GM23338 (cell line): ENCODE measurements around the gene IYD. TPM values are rescaled to one million over a fixed set of nuclear protein-coding genes. Genes with fewer than 3 reads are reported as not detected.
A peak's percentile ranks its signal among the peaks of the same experiment; 100 is the strongest.

Experiments used
- ATAC-seq: fragments of 200-7000 bp; cut with Tn5 transposase; 3 replicates; pipeline ENCODE4 v1.9.1; 2020
- DNase-seq: peaks from one replicate; pipeline ENCODE4 v3.0.0-alpha.2; 2015; ENCODE audit warnings: low spot score
- H2AFZ ChIP-seq: fragments of 200-600 bp; sonication (generic); 2 replicates; pipeline ENCODE4 v1.8.0; 2016; ENCODE audit warnings: antibody characterized with exemption, mild to moderate bottlenecking, moderate library complexity
- H3F3A ChIP-seq: fragments of 200-600 bp; sonication (generic); replicated peaks from 2 replicates; pipeline ENCODE4 v1.8.0; 2017; ENCODE audit warnings: antibody characterized with exemption, mixed run types, low read depth
- H3K27ac ChIP-seq: fragments of 200-600 bp; sonication (generic); 2 replicates; pipeline ENCODE4 v1.6.1; 2016; ENCODE audit warnings: low read depth
- H3K27me3 ChIP-seq: fragments of 200-600 bp; sonication (generic); 2 replicates; pipeline ENCODE4 v1.8.0; 2016; ENCODE audit warnings: mild to moderate bottlenecking, mixed run types, moderate library complexity; ENCODE audit not compliant: insufficient read depth
- H3K36me3 ChIP-seq: fragments of 200-600 bp; sonication (generic); 2 replicates; pipeline ENCODE4 v1.8.0; 2016; ENCODE audit warnings: mild to moderate bottlenecking; ENCODE audit not compliant: insufficient read depth
- H3K4me1 ChIP-seq: fragments of 200-600 bp; sonication (generic); 2 replicates; pipeline ENCODE4 v1.8.0; 2016; ENCODE audit warnings: mild to moderate bottlenecking, moderate library complexity; ENCODE audit not compliant: insufficient read depth
- H3K4me2 ChIP-seq: fragments of 200-600 bp; sonication (generic); 2 replicates; pipeline ENCODE4 v1.7.1; 2017; ENCODE audit warnings: mixed run types
- H3K4me3 ChIP-seq: fragments of 200-600 bp; sonication (generic); 2 replicates; pipeline ENCODE4 v1.6.1; 2016; ENCODE audit warnings: mixed run types
- H3K79me2 ChIP-seq: fragments of 200-600 bp; sonication (generic); replicated peaks from 2 replicates; pipeline ENCODE4 v1.8.0; 2017; ENCODE audit warnings: mild to moderate bottlenecking; ENCODE audit not compliant: insufficient read depth
- H3K9me2 ChIP-seq: fragments of 200-600 bp; sonication (generic); 2 replicates; pipeline ENCODE4 v1.8.0; 2017; ENCODE audit not compliant: insufficient read depth
- H4K20me1 ChIP-seq: fragments of 200-600 bp; sonication (generic); replicated peaks from 2 replicates; pipeline ENCODE4 v1.8.0; 2017; ENCODE audit warnings: mild to moderate bottlenecking; ENCODE audit not compliant: insufficient read depth
- H3K27ac Mint-ChIP-seq: 2 replicates; pipeline ENCODE4 v1.8.0; 2020; ENCODE audit warnings: inconsistent platforms, mild to moderate bottlenecking, moderate library complexity, mixed read lengths
- H3K27me3 Mint-ChIP-seq: 3 replicates; pipeline ENCODE4 v1.8.0; 2022; ENCODE audit warnings: low read depth, mild to moderate bottlenecking, moderate library complexity, mixed read lengths, inconsistent platforms; ENCODE audit not compliant: insufficient read depth, poor library complexity
- H3K36me3 Mint-ChIP-seq: 3 replicates; pipeline ENCODE4 v1.8.0; 2021; ENCODE audit warnings: low read depth, mild to moderate bottlenecking, inconsistent platforms, moderate library complexity, mixed read lengths
- H3K4me1 Mint-ChIP-seq: 3 replicates; pipeline ENCODE4 v1.8.0; 2020; ENCODE audit warnings: mild to moderate bottlenecking, inconsistent platforms, mixed read lengths
- H3K4me3 Mint-ChIP-seq: 3 replicates; pipeline ENCODE4 v1.8.0; 2021; ENCODE audit warnings: moderate library complexity, mild to moderate bottlenecking, inconsistent platforms, mixed read lengths
- H3K9me3 Mint-ChIP-seq: 3 replicates; pipeline ENCODE4 v1.8.0; 2020; ENCODE audit warnings: moderate library complexity, mild to moderate bottlenecking, inconsistent platforms, mixed read lengths
- POLR2AphosphoS5 ChIP-seq: IDR thresholded peaks from 2 replicates; pipeline ENCODE4 v1.6.1; 2016; ENCODE audit warnings: antibody characterized with exemption, low read depth
- STAT1 ChIP-seq: IDR thresholded peaks from one replicate; pipeline ENCODE4 v1.6.1; 2016; ENCODE audit warnings: antibody characterized with exemption; ENCODE audit not compliant: unreplicated experiment
- ZNF114 ChIP-seq: fragments of 250-450 bp; sonication (Bioruptor Pico); IDR thresholded peaks from 2 replicates; pipeline ENCODE4 v1.5.0; 2020; ENCODE audit warnings: mild to moderate bottlenecking, moderate library complexity
- ZNF331 ChIP-seq: fragments of 250-450 bp; sonication (Bioruptor Pico); IDR thresholded peaks from 2 replicates; pipeline ENCODE4 v1.5.0; 2020; ENCODE audit warnings: low read depth, mild to moderate bottlenecking, moderate library complexity
- ZNF462 ChIP-seq: fragments of 250-450 bp; sonication (Bioruptor Pico); IDR thresholded peaks from 2 replicates; pipeline ENCODE4 v1.5.0; 2020; ENCODE audit warnings: mild to moderate bottlenecking, moderate library complexity
- polyA plus RNA-seq: library from polyadenylated mRNA; unstranded; fragments of >200 nt; fragmentation: Nextera tagmentation; extraction: Ambion mirVana; gene quantifications from 2 replicates; pipeline ENCODE4 v1.2.1, GENCODE V29; 2016
- total RNA-seq: library from RNA; depleted of rRNA; stranded (reverse); fragments of >200 nt; shearing (Covaris generic); gene quantifications from 2 replicates; pipeline ENCODE4 v1.2.3, GENCODE V29; 2014
- TF ChIP-seq, protein P1 (sequence below): IDR thresholded peaks from 2 replicates; pipeline ENCODE4 v1.6.1; 2016; ENCODE audit warnings: antibody characterized with exemption
- TF ChIP-seq, protein P2 (sequence below), 2 experiments: fragments of 200-600 bp in 1 of 2; sonication (generic) in 1 of 2; conservative IDR thresholded peaks; 2 replicates each; pipeline versions ENCODE4 v1.5.1 to v1.6.1; 2016 to 2017; ENCODE audit warnings: antibody characterized with exemption in 2 of 2, low read depth in 2 of 2, mild to moderate bottlenecking in 2 of 2, moderate library complexity in 1 of 2

IYD gene
- total and polyA plus RNA-seq, 2 experiments from 2014 or later = not detected

DNA sequence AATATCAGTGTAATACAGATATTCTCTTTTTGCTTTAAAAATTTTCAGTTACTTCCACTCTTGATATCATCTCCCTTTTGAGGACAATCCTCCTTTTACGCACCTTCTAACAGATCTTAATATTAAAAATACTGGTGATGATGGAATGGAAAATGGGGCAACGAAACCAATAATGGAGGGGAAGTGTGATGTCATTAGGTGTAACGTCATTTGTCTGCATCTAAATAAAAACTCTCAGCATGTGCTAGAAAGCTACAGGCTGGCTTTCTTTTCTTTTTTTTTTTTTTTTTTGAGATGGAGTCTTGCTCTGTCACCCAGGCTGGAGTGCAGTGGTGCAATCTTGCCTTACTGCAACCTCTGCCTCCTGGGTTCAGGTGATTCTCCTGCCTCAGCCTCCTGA lies 66.5 kb downstream of the IYD start (continued):
- TF ChIP-seq ZNF114 = no peak
- no peak for TF ChIP-seq ZNF331 (CRISPR knock-in tag)
- TF ChIP-seq STAT1 = no peak
- no peak for TF ChIP-seq ZNF462
- TF ChIP-seq POLR2AphosphoS5 = no peak
- TF ChIP-seq, protein P1, sequence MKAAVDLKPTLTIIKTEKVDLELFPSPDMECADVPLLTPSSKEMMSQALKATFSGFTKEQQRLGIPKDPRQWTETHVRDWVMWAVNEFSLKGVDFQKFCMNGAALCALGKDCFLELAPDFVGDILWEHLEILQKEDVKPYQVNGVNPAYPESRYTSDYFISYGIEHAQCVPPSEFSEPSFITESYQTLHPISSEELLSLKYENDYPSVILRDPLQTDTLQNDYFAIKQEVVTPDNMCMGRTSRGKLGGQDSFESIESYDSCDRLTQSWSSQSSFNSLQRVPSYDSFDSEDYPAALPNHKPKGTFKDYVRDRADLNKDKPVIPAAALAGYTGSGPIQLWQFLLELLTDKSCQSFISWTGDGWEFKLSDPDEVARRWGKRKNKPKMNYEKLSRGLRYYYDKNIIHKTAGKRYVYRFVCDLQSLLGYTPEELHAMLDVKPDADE = no peak

DNA sequence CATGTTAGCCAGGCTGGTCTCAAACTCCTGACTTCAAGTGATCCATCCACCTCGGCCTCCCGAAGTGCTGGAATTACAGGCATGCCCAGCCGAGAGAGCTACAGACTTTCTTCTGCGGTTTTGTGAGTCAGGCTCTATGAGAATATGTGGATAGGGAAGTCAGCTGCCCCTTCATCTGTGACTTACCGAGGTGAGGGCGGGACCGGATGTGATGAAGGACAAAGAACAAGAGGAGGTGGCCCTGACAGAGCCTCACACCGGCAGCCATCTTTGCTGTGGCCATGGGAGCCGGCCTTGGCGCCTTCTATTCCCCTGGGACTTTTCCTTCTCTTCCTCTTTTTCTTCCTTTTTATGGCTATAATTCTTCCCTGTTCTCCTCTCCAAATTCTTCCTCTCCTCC lies 67.0 kb downstream of the IYD start:
- no peak for TF ChIP-seq ZNF462
- TF ChIP-seq, protein P2, sequence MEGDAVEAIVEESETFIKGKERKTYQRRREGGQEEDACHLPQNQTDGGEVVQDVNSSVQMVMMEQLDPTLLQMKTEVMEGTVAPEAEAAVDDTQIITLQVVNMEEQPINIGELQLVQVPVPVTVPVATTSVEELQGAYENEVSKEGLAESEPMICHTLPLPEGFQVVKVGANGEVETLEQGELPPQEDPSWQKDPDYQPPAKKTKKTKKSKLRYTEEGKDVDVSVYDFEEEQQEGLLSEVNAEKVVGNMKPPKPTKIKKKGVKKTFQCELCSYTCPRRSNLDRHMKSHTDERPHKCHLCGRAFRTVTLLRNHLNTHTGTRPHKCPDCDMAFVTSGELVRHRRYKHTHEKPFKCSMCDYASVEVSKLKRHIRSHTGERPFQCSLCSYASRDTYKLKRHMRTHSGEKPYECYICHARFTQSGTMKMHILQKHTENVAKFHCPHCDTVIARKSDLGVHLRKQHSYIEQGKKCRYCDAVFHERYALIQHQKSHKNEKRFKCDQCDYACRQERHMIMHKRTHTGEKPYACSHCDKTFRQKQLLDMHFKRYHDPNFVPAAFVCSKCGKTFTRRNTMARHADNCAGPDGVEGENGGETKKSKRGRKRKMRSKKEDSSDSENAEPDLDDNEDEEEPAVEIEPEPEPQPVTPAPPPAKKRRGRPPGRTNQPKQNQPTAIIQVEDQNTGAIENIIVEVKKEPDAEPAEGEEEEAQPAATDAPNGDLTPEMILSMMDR (conservative IDR thresholded peaks at IDR 0.05; ENCODE audit: low read depth in 2 of 2) = no peak
- Histone ChIP-seq H4K20me1 (no peaks in the 10 kb centered on the region), H3K36me3 (no peaks in the 10 kb centered on the region), H3K27me3 (no peaks in the 10 kb centered on the region), H3K4me3 (no peak overlapping the region), H3K4me1 (no peaks in the 10 kb centered on the region), H3F3A (no peaks in the 10 kb centered on the region), H3K27ac (no peak overlapping the region), H3K79me2 (no peaks in the 10 kb centered on the region), H2AFZ (peak overlapping the region; percentile 66), H3K9me2 (0 out of 2 replicates have a peak, but pooled peaks cover 10% of the 10 kb centered on the region), H3K4me2 (no peak overlapping the region)
- Mint-ChIP-seq H3K27ac (no peak overlapping the region), H3K4me1 (no peaks in the 10 kb centered on the region), H3K27me3 (peaks cover 2% of the 10 kb centered on the region), H3K4me3 (no peak overlapping the region), H3K9me3 (no peaks in the 10 kb centered on the region), H3K36me3 (no peaks in the 10 kb centered on the region)
- ATAC-seq (no peak), DNase-seq (no peak)
